HepG2 (cell line): ENCODE results near the gene SKIC2. TPM values are rescaled to one million over a fixed set of nuclear protein-coding genes. Genes with fewer than 3 reads are reported as not detected.

Experiments used
- NFIC ChIP-seq: IDR thresholded peaks from 2 replicates; pipeline ENCODE4 v1.6.1; 2012; ENCODE audit warnings: mild to moderate bottlenecking, low read length, inconsistent platforms
- POLR2A ChIP-seq, 2 experiments: IDR thresholded peaks; 2 replicates each; pipeline ENCODE4 v1.6.1; 2011; ENCODE audit warnings: low read depth in 2 of 2, low read length in 2 of 2, mild to moderate bottlenecking in 1 of 2, moderate library complexity in 1 of 2; ENCODE audit not compliant: insufficient read depth in 1 of 2
- SRSF1 ChIP-seq: fragments of 200-400 bp; formaldehyde crosslinking; optimal IDR thresholded peaks from 2 replicates; pipeline ENCODE3; 2017; ENCODE audit warnings: mild to moderate bottlenecking, low read depth, low read length, moderate library complexity
- ZNF674 ChIP-seq: sonication (generic); formaldehyde crosslinking; IDR thresholded peaks from 2 replicates; pipeline ENCODE4 v1.5.0; 2020; ENCODE audit warnings: low read depth, mild to moderate bottlenecking, missing genetic modification reagents
- polyA plus RNA-seq, 8 experiments: library from polyadenylated mRNA; depleted of rRNA in 3 of 8; stranded (reverse) in 7 of 8; unstranded in 1 of 8; fragments of >200 nt; fragmentation: Illumina TruSeq in 4 of 8; extraction: Trizol in 4 of 8; gene quantifications; 2 replicates each; pipeline versions ENCODE4 v1.2.1 to v1.2.3, GENCODE V29; 2011 to 2016; ENCODE audit warnings: low read depth in 4 of 8, missing spikeins in 1 of 8, mixed read lengths in 1 of 8; ENCODE audit not compliant: insufficient read depth in 1 of 8
- total RNA-seq, 5 experiments: library from RNA; depleted of rRNA; stranded (reverse); fragments of >200 nt; fragmentation: Illumina TruSeq; extraction: Trizol; gene quantifications; 2 replicates each; pipeline ENCODE4 v1.2.3, GENCODE V29; 2016; ENCODE audit warnings: low read depth in 1 of 5
- TF ChIP-seq, protein P1 (sequence below): sonication (generic); formaldehyde crosslinking; IDR thresholded peaks from 2 replicates; pipeline ENCODE4 v1.4.0; 2020; ENCODE audit warnings: mild to moderate bottlenecking, missing genetic modification reagents

SKIC2 gene
- total and polyA plus RNA-seq, 2 of the 13 experiments (the other 11 are each of a cell fraction or from before 2014, with no cell fraction given), result 67.1 to 68.4 TPM

DNA sequence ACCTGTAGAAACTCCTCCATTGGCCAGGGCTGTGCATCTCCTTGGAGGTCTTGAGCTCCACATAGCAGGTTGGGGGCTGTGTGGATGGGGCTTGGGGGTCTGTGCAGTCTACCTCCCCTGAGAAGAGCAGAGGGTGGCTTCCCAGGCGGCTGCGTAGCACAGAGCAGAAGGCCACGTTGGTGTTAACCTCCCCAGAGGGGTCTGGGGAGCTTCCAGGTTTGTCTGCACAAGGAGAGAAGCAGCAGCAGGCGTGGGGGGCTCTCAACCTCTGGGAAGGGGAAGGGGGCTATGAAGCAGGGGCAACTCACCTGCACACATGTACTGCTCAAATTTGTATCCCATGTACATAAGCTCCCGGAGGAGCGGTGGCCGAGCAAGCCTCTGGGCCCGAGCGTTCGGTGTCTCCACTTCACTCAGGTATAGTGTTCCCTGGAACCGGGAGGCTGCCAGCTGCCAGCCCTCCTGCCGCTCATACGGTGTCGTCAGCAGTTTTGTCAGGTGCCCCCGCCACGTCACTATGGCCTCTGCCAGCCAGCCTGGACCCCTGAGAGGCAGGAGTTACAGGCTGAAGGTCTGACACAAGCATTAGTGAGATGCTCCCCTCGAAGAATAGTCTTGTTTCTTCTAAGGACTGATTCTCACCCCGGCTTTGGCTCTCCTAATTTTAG, 11.8 kb downstream of the SKIC2 start (continued):
- TF ChIP-seq, protein P1, sequence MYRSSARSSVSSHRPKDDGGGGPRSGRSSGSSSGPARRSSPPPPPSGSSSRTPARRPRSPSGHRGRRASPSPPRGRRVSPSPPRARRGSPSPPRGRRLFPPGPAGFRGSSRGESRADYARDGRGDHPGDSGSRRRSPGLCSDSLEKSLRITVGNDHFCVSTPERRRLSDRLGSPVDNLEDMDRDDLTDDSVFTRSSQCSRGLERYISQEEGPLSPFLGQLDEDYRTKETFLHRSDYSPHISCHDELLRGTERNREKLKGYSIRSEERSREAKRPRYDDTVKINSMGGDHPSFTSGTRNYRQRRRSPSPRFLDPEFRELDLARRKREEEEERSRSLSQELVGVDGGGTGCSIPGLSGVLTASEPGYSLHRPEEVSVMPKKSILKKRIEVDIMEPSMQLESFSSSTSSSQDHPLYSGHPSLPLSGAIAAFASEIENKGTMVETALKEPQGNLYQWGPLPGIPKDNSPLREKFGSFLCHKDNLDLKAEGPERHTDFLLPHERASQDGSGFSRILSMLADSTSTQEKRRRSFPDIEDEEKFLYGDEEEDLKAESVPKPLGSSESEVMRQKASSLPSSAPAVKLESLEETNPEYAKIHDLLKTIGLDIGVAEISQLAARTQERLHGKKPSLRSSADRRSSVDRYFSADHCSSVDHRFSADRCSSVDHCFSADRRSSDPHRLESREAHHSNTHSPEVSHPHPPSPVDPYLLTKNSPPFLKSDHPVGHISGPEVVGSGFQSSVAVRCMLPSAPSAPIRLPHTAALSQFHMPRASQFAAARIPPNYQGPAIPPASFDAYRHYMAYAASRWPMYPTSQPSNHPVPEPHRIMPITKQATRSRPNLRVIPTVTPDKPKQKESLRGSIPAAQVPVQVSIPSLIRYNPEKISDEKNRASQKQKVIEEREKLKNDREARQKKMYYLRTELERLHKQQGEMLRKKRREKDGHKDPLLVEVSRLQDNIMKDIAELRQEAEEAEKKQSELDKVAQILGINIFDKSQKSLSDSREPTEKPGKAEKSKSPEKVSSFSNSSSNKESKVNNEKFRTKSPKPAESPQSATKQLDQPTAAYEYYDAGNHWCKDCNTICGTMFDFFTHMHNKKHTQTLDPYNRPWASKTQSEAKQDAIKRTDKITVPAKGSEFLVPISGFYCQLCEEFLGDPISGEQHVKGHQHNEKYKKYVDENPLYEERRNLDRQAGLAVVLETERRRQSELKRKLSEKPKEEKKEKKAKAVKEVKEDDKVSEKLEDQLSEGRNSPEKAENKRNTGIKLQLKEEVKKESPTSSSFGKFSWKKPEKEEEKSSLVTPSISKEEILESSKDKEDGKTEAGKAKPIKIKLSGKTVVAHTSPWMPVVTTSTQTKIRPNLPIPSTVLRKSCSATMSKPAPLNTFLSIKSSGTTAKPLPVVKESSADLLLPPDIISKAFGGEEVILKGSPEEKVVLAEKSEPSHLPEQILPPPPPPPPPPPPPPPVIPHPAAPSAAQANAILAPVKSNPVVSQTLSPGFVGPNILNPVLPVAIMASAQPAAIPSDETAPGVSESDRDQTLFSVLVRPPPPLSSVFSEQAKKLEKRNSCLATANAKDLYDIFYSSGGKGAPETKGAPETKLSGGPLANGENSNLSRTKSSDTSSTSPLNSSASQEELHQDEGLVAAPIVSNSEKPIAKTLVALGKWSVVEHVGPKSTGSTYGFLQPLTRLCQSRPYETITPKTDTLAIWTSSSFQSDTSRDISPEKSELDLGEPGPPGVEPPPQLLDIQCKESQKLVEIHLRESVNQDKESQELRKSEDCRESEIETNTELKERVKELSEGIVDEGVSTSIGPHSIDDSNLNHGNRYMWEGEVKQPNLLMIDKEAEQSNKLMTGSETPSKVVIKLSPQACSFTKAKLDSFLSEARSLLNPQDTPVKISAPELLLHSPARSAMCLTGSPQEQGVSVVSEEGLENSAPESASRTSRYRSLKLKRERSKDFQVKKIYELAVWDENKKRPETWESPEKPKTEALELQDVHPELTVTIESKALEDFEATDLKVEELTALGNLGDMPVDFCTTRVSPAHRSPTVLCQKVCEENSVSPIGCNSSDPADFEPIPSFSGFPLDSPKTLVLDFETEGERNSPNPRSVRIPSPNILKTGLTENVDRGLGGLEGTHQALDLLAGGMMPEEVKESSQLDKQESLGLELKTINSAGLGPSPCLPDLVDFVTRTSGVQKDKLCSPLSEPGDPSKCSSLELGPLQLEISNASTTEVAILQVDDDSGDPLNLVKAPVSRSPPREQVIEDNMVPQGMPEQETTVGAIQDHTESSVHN (CRISPR knock-in tag), result no peak
- no peak for TF ChIP-seq ZNF674 (CRISPR knock-in tag)
- TF ChIP-seq NFIC, result 0 out of 2 replicates have a peak, but pooled peaks have one; percentile 19
- peak; percentile 17 to 25; a peak in 2 of 4 replicates for TF ChIP-seq POLR2A (IDR thresholded peaks at IDR 0.05; ENCODE audit: insufficient read depth in 1 of 2, low read depth in 2 of 2, low read length in 2 of 2)
- no peak for TF ChIP-seq SRSF1
